ENCODE data around the gene OTOG.

Gene OTOG

DNA sequence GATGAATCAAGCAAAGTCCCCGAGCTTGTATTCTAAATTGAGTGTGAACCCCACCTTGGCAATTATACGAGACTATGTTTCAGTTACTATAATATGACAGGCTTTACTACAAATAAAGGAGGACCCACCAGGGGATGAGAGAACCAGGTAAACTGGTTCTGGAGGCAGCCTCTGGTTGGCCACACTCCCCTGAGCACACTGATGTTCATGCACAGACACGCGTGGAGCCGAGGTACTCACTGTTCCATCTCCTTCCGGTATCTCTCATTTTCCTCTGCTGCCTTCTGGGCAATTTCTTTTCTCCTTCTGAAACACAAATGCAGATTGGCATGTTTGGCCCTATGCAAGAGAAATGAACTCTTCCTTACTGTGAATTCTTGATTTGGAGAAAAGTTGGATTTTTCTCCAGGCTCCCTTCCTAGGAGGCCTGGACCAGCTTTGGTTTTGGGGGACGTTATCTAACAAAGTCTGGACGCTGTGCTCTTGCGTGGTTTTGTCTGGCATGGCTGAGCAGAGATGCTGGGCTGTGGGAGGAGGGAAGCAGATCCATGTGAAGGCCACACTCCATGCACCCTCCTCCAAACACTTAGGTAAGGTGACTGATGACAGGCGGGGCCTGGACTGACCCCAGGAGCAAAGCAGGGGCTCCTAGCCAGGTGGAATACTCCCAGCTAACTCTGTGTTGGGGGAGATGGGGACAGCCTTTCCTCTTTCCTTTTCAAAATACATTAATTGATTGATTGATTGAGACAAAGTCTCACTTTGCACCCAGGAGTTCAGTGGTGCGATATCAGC, 25.8 kb upstream of the OTOG start:
- DNase-seq, result no peak

GRCh38 chr11:17522655-17523054, 24.4 kb upstream of the OTOG start:
- DNase-seq, result no peak

- no peak for DNase-seq
These were observed 22.8 kb upstream of the OTOG start for GRCh38 chr11:17524221-17524620.

DNA sequence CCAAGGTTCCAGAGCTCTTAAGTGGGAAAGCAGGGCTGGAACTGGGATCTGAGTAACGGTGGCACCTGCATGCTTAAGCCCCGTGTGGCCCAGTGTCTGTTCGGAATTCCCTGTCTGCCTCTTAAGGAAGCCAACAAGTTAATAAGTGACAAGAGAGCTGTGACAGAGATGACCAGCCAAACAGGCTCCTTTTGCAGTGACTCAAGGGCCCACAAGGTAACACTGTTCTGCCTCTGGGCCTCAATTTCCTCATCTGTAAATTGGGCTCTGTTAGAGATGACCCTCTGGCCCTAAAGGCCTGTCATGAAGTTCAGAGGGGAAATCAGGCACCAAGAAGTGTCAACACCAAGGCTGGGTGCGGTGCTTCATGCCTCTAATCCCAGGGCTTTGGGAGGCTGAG, 21.5 kb upstream of the OTOG start:
- DNase-seq, result no peak

DNA sequence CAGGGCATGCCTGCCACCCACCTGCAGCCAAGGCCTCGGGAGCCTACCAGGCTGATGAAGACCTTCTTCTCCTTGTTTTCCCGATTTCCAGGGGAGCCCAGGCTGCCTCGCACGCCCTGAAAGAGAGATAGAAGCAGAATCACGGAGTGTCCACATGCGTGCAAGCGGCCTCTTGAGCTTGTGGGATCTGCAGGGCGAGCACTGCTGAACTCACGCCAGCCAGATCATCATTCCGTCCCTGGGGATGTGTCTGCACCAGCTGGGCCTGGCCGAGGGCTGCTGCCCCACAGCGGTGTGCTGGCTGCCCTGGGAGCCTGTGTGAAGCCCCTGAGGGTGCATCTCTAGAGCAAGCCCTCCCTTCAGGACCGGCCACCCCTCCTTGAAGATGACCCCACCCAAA, 20.7 kb upstream of the OTOG start:
- DNase-seq, result no peak

GRCh38 chr11:17526931-17527627, 20.0 kb upstream of the OTOG start:
- no peak for DNase-seq

GRCh38 chr11:17527628-17527995, 19.4 kb upstream of the OTOG start:
- no peak for DNase-seq

- peak; percentile 63 to 75 for DNase-seq
These were observed 18.8 kb upstream of the OTOG start for GRCh38 chr11:17528181-17528691.

DNA sequence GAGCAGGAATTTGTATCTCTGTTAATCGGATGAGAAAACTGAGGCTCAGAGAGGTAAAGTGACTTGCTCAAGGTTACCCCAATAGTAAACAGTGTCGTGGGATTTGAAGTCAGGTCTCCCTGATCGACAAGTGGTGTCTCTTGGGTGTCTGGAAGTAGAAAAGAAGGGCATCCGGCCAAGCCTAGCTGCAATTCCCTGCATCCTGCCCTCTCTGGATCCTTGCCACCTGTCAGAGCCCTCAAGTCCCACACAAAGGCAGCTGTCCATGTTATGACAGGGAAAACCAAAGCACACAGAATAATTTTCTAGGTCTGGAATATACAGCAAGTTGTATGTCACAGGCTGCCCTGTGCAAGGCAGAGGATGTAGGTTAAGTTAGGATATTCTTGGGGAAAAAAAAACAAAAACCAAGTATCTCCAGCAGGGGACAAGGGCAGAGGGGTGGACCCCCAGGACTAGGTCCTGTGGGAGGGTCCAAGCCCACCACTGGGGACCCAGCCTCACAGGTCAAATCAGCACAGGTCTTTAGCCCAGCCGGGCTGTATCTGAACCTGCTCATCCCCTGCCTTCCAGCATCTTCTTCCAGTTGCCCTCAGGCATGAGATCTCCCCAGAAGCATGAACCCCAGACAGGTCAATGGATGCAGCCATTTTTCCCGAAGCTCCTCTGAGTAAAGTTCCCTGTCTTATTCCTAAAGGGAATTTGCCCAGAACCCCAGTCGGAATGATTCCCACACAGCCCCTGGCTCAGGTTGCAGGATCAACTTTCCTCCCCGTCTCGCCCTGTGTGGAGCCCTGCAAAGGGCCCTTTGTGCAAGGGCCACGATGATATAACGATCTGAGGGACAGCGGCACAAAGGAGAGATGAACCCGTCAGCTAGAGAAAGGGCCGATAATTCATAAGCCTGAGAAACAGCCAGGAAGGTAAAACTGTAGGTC, 17.9 kb upstream of the OTOG start:
- DNase-seq, result peak; percentile 49 to 79

- DNase-seq, result peak; percentile 6 to 24
These were observed 17.2 kb upstream of the OTOG start for GRCh38 chr11:17529844-17530185.

- peak; percentile 53 to 83 for DNase-seq
These were observed 15.9 kb upstream of the OTOG start for GRCh38 chr11:17531071-17531600.

- DNase-seq, result peak in 1 of 2 experiments; percentile 48
These were observed 15.4 kb upstream of the OTOG start for GRCh38 chr11:17531636-17532113.

- DNase-seq, result no peak
These were observed 14.3 kb upstream of the OTOG start for GRCh38 chr11:17532784-17533183.

DNA sequence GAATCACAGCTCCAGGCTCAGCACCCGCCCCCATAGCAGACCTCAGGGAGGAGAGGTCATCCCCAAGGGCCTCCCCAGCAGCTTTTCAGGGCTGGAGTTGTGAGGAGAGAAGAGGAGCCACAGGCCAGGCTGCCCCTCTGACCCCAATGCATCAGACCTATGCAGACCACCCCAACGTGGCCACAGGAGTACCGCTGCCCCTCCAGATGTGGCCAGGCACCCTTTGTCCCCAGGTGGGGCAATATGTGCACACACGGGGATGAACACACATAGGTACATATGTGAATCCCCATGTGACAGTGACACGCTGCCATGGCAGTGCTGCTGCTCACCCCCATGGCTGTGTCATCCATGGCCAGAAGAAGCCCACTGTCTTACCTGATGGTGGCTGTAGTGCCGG, 13.7 kb upstream of the OTOG start:
- DNase-seq, result no peak

- no peak for DNase-seq
These were observed 13.2 kb upstream of the OTOG start for GRCh38 chr11:17533778-17534415.

- DNase-seq, result no peak
These were observed 11.6 kb upstream of the OTOG start for GRCh38 chr11:17535488-17535887.

GRCh38 chr11:17537261-17537660, 9.8 kb upstream of the OTOG start:
- no peak for DNase-seq

DNA sequence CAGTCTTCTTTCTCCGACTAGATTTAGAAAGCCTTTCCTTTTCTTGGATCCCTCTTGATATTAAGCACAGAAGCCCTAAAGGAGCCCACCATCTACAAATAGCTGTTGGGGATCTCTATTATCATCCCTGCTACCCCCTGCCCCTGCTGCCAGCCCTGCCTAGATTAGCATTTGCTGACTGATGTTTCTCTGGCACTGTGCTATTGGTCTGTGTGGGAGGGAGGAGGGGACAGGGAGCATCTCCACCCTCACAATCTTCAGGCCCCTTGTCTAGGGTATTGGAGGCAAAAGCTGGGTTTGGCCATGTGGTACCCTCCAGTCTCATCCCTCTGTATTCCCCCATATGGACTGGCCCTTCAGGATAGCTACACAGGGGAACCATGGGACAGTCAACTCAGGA, 9.0 kb upstream of the OTOG start:
- DNase-seq, result no peak

DNA sequence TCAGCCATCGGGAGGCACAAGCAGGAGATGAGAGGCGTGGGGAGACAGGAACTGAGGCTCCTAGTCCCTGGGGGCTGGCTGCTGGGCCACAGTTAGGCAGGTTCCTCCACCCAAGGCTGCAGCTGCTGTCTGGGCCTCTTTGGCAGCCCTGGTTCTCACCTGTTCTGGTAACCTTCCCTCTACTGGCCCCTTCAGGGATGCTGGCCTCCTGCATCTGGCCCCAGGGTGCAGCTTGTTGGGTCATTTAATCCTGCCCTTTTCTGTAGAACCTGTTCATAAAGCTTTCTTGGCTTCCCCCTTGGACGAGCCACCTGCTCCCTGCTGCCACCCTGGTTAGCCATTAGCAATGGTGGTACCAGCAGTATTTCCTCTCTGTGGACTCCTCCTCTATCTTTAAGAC, 8.3 kb upstream of the OTOG start:
- DNase-seq, result no peak

GRCh38 chr11:17540807-17541206, 6.3 kb upstream of the OTOG start:
- no peak for DNase-seq

DNA sequence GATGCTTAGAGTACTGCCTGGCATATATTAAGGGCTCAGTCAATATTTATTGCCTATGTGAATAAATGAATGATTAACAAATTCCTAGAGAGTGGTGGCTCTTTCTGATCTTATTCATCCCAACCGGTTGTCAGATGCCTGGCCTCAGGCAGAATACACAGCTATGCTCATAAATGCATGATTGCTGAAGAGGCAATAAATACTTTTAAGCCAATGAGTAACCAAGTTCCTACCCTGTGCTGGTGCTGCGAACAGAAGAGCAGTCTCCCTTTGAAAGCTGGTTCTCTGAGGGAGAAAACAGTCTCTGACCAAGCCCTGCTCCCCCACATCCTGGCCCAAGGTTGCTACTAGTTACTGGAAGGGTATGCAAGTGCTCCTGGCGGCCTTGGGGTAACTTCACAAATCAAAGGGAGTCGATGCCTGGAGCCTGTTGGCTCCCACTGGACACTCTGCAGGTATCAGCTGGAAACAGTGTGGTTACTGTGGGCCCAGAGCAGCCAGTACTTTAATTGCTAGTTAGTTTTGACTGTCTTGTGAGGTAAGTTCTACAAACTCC, 5.7 kb upstream of the OTOG start:
- DNase-seq, result no peak

GRCh38 chr11:17542249-17542648, 4.8 kb upstream of the OTOG start:
- DNase-seq, result no peak
